Activated T-cell treated with anti-CD3 and anti-CD28 coated beads, Interleukin-2, amount 50 U/mL, for 4 hours (primary cell): ENCODE data around the gene ANO6. TPM values are rescaled to one million over a fixed set of nuclear protein-coding genes. Genes with fewer than 3 reads are reported as not detected.
"Not testable (repeated sequence)": the region's sequence is repeated elsewhere in the genome, so short reads cannot be mapped to it uniquely, and the experiment has no call there.

Experiments
- ATAC-seq, 2 donors: fragments of 200-7000 bp; cut with Tn5 transposase; one replicate each; pipeline ENCODE4 v1.10.0; 2021
- DNase-seq: peaks from one replicate; pipeline ENCODE4 v3.0.0-alpha.2; 2020
- H3K27me3 Mint-ChIP-seq: one replicate; pipeline ENCODE4 v1.8.0; 2021; ENCODE audit warnings: low read depth, mixed read lengths
- H3K36me3 Mint-ChIP-seq: one replicate; pipeline ENCODE4 v1.8.0; 2022; ENCODE audit warnings: mixed read lengths; ENCODE audit not compliant: insufficient read depth
- H3K4me1 Mint-ChIP-seq: one replicate; pipeline ENCODE4 v1.8.0; 2021; ENCODE audit warnings: low read depth, mixed read lengths
- H3K4me3 Mint-ChIP-seq: one replicate; pipeline ENCODE4 v1.8.0; 2021; ENCODE audit warnings: mild to moderate bottlenecking, moderate library complexity, mixed read lengths
- H3K9me3 Mint-ChIP-seq: one replicate; pipeline ENCODE4 v1.8.0; 2021; ENCODE audit warnings: mixed read lengths
- total RNA-seq, 3 donors: library from RNA; stranded (reverse); gene quantifications; one replicate each; pipeline ENCODE4 v1.2.1, GENCODE V29; 2021

The ANO6 gene
- total RNA-seq, 3 donors from 2014 or later: 13.6 to 18.5 (median 16.3) TPM

GRCh38 chr12:45314770-45315169 lies 98.9 kb downstream of the ANO6 start:
- DNase-seq (no peak), ATAC-seq (no peak)
- peaks cover 3% of the 10 kb centered on the region for H3K9me3 Mint-ChIP-seq
- H3K4me3 Mint-ChIP-seq: no peak overlapping the region
- peaks cover 18% of the 10 kb centered on the region for H3K36me3 Mint-ChIP-seq
- peaks cover 3% of the 10 kb centered on the region for H3K4me1 Mint-ChIP-seq
- no peaks in the 10 kb centered on the region for H3K27me3 Mint-ChIP-seq

- peaks cover 3% of the 10 kb centered on the region for H3K4me1 Mint-ChIP-seq
- H3K4me3 Mint-ChIP-seq: no peak overlapping the region
- DNase-seq (no peak), ATAC-seq (no peak)
- H3K36me3 Mint-ChIP-seq: peaks cover 21% of the 10 kb centered on the region
- H3K27me3 Mint-ChIP-seq: no peaks in the 10 kb centered on the region
- peaks cover 3% of the 10 kb centered on the region for H3K9me3 Mint-ChIP-seq
These were observed 99.6 kb downstream of the ANO6 start for GRCh38 chr12:45315462-45315861.

GRCh38 chr12:45317261-45317660 lies 101.4 kb downstream of the ANO6 start:
- H3K4me3 Mint-ChIP-seq, DNase-seq, H3K27me3 Mint-ChIP-seq, H3K9me3 Mint-ChIP-seq, ATAC-seq, H3K4me1 Mint-ChIP-seq: not testable (repeated sequence)
- peaks cover 26% of the 10 kb centered on the region for H3K36me3 Mint-ChIP-seq

GRCh38 chr12:45322810-45323209 lies 106.9 kb downstream of the ANO6 start:
- Mint-ChIP-seq H3K9me3 (no peaks in the 10 kb centered on the region), H3K4me1 (peaks cover 8% of the 10 kb centered on the region), H3K27me3 (no peaks in the 10 kb centered on the region), H3K36me3 (peaks cover 18% of the 10 kb centered on the region), H3K4me3 (no peak overlapping the region)
- no peak for DNase-seq
- no peak for ATAC-seq

DNA sequence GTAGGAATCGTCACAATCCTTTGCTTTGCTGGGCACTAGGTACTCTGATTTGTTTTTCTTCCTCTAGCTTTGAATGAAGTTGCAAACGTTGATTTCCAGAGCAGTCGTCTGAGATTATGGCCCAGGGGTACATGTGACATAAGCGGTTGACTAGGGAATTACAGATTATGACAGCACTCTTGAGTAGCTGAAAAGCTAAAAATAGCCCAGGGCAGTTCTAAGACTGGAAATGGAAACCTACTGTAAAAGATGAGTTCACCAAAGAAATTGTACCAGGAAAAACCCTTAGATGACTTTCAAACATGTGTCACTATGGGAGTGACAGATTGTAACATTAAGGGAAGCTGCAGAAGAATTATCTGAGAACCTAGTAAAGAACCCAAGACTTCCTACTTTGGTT lies 108.5 kb downstream of the ANO6 start:
- peaks cover 18% of the 10 kb centered on the region for H3K36me3 Mint-ChIP-seq
- no peak for DNase-seq
- H3K4me1 Mint-ChIP-seq: peaks cover 8% of the 10 kb centered on the region
- no peaks in the 10 kb centered on the region for H3K9me3 Mint-ChIP-seq
- ATAC-seq: peak in 1 of 2 donors; percentile 34
- no peak overlapping the region for H3K4me3 Mint-ChIP-seq
- H3K27me3 Mint-ChIP-seq: no peaks in the 10 kb centered on the region

GRCh38 chr12:45326358-45326975 lies 110.6 kb downstream of the ANO6 start:
- Mint-ChIP-seq H3K27me3 (no peaks in the 10 kb centered on the region), H3K36me3 (peaks cover 16% of the 10 kb centered on the region), H3K9me3 (no peaks in the 10 kb centered on the region), H3K4me1 (peaks cover 8% of the 10 kb centered on the region), H3K4me3 (no peak overlapping the region)
- ATAC-seq (no peak), DNase-seq (no peak)

DNA sequence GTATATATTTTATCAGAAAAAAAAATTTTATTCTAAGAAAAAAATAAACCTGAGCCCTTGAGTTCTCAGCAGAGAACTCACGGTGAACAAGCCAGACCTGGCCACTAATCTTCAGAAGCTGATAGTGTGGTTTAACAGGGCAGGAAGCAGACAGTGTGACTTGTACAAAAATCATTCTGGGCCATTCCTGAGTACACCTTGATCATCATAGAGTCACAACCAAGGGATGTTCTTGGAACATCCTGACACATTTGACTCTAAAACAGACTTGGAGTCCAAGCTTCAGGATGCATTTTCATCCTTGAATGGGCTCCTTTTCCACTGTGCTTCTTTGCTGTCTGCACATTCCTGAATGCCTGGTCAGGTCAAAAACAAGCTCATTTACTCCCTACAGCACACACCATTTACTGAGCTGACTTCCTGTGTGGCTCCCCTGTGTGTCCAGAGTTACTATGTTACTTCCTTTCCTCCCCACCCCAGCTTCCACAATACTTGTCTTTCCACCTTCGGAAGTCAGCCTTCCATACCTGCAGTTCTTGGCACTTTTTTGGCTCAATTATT lies 112.0 kb downstream of the ANO6 start:
- DNase-seq (no peak), ATAC-seq (no peak)
- no peaks in the 10 kb centered on the region for H3K9me3 Mint-ChIP-seq
- H3K4me1 Mint-ChIP-seq: peaks cover 8% of the 10 kb centered on the region
- H3K36me3 Mint-ChIP-seq: peaks cover 21% of the 10 kb centered on the region
- no peak overlapping the region for H3K4me3 Mint-ChIP-seq
- H3K27me3 Mint-ChIP-seq: no peaks in the 10 kb centered on the region

DNA sequence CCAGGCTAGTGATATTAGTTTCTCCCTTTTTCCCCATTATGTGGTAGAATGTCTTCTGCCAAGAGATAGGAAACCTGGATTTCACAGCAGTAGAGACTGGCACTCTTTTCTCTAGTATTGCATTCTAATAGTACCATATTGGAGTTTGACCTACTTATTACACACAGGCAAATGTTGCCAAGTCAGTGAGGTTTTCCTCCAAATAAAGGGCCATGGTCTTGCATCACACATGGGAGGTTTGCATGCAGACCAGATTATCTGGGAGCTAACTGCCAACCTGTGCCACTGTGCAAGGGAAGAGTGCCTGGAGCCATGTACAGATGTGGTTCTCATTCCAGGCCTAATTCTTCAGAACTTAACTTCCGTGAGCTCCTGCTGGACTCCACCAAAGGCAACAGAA lies 113.3 kb downstream of the ANO6 start:
- peaks cover 7% of the 10 kb centered on the region for H3K4me1 Mint-ChIP-seq
- ATAC-seq (no peak), DNase-seq (no peak)
- H3K4me3 Mint-ChIP-seq: no peak overlapping the region
- H3K36me3 Mint-ChIP-seq: peaks cover 23% of the 10 kb centered on the region
- H3K27me3 Mint-ChIP-seq: no peaks in the 10 kb centered on the region
- no peaks in the 10 kb centered on the region for H3K9me3 Mint-ChIP-seq

DNA sequence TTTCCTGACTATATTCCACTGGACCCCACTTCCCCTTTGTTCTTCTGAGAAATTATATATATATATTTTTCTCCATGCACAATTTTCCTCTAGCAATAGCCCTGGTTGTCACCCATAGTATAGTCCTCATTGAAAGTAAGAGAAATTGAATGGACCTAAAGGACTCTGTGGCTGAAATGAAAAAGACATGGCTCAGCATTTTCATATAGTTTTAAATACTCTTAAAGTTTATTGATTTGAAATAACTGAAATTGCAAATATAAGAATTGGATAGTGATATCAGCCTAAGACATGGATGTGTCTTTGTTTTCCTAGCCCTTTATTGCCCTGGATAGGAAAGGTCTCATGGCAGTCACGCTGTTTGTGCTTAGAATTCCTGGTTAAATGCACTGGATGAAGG lies 113.8 kb downstream of the ANO6 start:
- ATAC-seq (no peak), DNase-seq (no peak)
- H3K4me1 Mint-ChIP-seq: peaks cover 4% of the 10 kb centered on the region
- H3K4me3 Mint-ChIP-seq: no peak overlapping the region
- no peaks in the 10 kb centered on the region for H3K9me3 Mint-ChIP-seq
- no peaks in the 10 kb centered on the region for H3K27me3 Mint-ChIP-seq
- H3K36me3 Mint-ChIP-seq: peaks cover 23% of the 10 kb centered on the region

DNA sequence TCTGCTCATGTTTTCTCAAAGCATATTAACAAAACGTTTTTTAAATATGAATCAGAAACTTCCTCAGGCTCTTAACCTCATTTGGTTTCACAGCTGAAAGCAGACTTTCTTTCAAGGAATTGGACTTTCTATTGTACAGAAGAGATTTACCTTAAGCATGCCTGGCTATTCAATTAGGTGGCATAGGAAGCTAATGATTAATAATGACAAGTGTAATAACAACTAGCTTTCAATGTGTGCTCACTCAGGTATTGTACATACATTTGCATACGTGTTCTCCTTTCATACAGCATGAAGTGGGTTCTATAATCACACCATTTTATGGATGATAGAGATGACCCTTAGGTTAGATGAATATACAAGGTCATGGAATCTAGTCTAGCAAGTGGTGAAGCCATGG lies 115.7 kb downstream of the ANO6 start:
- Mint-ChIP-seq H3K4me1 (no peaks in the 10 kb centered on the region), H3K27me3 (no peaks in the 10 kb centered on the region), H3K4me3 (no peak overlapping the region), H3K9me3 (no peaks in the 10 kb centered on the region), H3K36me3 (peaks cover 20% of the 10 kb centered on the region)
- ATAC-seq (no peak), DNase-seq (no peak)

DNA sequence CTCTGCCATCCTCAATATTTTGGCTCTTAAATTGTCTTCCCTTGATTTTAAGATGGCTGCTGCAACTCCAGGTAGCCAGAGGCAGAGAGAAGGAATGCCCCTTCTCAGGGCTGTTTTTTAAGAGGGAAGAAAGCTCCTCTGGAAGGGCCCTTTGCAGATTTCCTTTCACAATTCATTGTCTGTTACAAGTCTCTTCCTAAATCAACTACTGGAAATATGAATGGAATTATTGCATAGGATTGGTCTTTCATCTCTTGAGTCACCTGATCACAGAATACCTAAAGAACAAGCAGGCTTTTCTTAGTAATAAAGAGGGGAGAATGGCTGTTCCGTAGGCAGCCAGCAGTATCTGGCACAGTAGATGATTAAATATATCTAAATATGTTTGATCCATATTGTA lies 118.5 kb downstream of the ANO6 start:
- no peak for ATAC-seq
- DNase-seq: no peak
- H3K36me3 Mint-ChIP-seq: peaks cover 20% of the 10 kb centered on the region
- no peaks in the 10 kb centered on the region for H3K27me3 Mint-ChIP-seq
- no peaks in the 10 kb centered on the region for H3K4me1 Mint-ChIP-seq
- no peaks in the 10 kb centered on the region for H3K9me3 Mint-ChIP-seq
- H3K4me3 Mint-ChIP-seq: no peak overlapping the region

DNA sequence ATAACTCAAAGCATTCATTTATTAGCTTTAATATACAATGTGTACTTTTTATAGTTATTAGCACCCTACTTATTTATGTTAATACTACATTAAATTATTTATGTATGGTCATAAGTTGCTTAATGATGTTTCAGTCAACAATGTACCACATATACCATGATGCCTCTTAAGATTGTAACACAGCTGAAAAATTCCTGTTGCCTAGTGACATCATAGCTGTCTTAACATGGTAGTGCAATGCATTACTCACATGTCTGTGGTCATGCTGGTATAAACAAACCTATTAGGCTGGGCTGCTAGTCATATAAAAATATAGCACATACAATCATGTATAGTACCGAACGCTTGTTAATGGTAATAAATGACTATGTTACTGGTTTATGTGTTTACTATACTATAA lies 120.4 kb downstream of the ANO6 start:
- no peaks in the 10 kb centered on the region for H3K27me3 Mint-ChIP-seq
- no peak for DNase-seq
- H3K36me3 Mint-ChIP-seq: peaks cover 17% of the 10 kb centered on the region
- H3K9me3 Mint-ChIP-seq: no peaks in the 10 kb centered on the region
- no peaks in the 10 kb centered on the region for H3K4me1 Mint-ChIP-seq
- no peak for ATAC-seq
- H3K4me3 Mint-ChIP-seq: no peak overlapping the region

DNA sequence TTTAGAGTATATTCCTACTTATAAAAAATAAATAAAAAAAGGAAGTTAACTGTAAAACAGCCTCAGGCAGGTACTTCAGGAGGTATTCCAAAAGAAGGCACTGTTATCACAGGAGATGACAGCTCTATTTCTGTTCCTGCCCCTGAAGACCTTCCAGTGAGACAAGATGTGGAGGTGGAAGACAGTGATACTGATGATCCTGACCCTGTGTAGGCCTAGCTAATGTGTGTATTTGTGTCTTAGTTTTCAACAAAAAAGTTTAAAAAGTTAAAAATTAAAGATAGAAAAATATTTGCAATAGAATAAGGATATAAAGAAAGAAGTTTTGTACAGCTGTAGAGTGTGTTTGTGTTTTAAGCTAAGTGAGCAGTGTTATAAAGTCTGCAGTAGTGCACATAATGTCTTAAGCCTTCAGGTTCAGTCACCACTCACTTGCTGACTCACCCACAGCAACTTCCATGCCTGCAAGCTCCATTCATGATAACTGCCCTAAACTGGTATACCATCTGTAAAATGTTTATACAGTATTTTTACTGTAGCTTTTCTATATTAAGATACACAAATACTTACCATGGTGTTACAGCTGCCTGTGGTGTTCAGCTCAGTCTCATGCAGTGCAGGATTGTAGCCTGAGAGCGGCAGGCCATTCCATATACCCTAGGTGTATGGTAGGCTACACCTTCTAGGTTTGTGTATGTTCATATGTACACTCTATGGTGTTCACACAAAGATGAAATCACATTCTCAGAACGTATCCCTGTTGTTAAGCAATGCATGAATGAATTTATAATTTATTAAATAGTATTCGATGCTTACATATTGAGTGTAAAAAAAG lies 121.1 kb downstream of the ANO6 start:
- H3K9me3 Mint-ChIP-seq: no peaks in the 10 kb centered on the region
- H3K4me3 Mint-ChIP-seq: no peak overlapping the region
- no peaks in the 10 kb centered on the region for H3K4me1 Mint-ChIP-seq
- DNase-seq (no peak), ATAC-seq (no peak)
- no peaks in the 10 kb centered on the region for H3K27me3 Mint-ChIP-seq
- peaks cover 18% of the 10 kb centered on the region for H3K36me3 Mint-ChIP-seq

DNA sequence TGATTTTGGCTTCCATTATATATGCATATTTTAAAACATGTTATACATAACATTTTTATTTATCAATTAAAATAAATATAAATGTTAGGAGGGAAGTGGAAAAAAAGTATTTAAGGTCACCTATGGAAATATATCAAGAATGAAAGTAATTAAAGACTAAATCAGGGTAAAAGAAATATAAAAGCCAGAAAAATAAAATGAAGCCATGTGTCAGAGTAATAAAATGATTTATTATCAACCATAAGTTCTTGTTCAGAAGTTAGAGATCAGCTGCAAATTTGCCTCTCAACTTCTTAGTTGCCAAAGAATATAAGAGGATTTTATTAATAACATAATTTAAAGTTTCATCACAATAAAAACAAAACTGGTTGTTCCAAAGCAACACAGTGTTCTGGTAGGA lies 121.9 kb downstream of the ANO6 start:
- peaks cover 14% of the 10 kb centered on the region for H3K36me3 Mint-ChIP-seq
- no peaks in the 10 kb centered on the region for H3K27me3 Mint-ChIP-seq
- no peaks in the 10 kb centered on the region for H3K4me1 Mint-ChIP-seq
- no peak for ATAC-seq
- no peak overlapping the region for H3K4me3 Mint-ChIP-seq
- no peaks in the 10 kb centered on the region for H3K9me3 Mint-ChIP-seq
- DNase-seq: no peak

DNA sequence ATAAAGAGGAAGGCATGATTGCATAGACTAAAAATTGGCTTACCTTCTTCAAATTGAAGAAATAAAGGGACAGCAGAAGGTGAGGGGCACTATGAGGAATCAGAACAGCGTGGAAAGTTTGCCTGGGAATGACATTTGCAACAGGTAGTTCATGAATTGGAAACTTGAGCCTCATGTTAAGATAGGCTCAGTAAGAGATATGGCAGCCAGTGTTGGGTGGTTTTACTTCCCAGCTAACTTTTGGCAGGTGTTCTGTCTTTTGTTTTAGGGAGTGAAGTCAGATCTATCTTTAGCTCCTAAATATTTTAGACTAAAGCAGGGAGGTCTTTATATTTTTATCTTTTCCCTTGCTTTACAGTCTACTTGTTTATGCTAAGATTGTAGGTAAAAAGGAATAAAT lies 122.4 kb downstream of the ANO6 start:
- DNase-seq (no peak), ATAC-seq (no peak)
- Mint-ChIP-seq H3K9me3 (no peaks in the 10 kb centered on the region), H3K27me3 (no peaks in the 10 kb centered on the region), H3K36me3 (peaks cover 17% of the 10 kb centered on the region), H3K4me1 (no peaks in the 10 kb centered on the region), H3K4me3 (no peak overlapping the region)
